Activated CD8-positive, alpha-beta memory T cell treated with anti-CD3 and anti-CD28 coated beads, Interleukin-2, amount 50 U/mL, for 24 hours (primary cell): ENCODE data around the gene ACTR3.

Experiments used
- DNase-seq: peaks from one replicate; pipeline ENCODE4 v3.0.0-alpha.2; 2020; ENCODE audit errors: extremely low read depth

Gene ACTR3

DNA sequence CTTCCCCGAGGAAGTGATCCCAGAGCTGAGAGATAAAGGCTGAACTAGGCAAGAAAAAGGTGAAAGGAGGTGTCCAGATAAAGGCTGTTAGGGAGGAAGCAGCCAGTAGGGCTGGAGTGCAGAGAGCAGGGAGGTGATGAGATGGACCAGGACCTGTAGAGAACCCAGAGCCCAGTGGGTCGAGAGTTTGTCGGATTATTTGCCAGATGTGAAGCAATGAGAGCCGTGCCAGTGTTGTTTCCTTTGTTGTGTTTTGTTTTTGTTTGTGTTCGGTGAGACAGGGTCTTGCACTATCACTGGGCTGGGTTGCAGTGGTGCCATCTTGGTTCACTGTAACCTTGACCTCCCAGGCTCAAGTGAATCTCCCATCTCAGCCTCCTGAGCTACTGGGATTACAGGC, 111.3 kb downstream of the ACTR3 start:
- no peak for DNase-seq

DNA sequence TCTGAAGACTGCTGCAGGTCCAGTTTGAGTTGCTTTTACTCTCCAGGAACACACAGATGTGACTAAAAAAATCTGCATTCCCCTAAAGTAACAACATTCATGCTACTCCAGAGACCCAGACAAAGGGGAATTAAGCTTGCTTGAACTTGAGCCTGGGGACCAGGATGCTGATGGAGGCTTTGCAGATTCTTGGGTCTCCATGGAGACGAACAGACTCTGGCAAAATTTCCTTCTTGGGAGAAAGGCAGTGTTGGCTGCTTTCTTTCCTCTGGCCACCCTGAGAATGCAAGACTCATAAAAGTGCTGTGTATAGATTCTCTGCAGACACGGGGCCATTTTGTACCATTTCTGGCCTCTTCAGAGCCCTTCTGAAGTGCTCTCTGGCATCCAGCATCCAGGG, 112.0 kb downstream of the ACTR3 start:
- no peak for DNase-seq

DNA sequence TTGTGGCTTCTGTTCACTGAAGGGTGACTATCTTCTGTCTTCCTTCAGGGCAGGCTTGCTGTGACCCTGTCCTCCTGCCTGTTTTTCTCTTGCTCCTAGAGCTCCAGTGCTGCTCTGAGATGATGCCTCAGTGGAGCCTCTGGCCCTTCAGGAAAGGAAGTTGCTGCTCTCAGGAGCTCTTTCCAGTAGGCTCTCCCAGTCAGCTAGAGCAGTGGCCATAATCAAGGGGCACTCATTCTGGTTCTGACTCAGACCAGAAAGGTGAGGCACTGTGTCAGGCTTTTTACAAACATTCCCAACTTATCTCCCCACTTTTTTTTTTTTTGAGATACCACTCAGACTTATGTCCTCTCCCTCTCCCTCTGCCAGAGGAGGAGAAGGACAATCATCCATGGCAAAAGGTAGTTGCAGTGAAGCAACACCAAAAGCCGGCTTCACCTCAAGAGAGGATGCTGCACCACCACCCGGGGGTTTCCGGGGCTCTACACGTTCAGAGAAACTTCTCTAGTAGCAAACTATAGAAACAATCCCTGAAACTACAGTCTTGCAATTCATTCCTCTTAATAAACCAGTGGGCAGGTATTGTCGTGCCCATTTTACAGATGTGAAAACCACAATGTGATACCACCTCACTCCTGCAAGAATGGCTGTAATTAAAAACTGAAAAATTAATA, 115.4 kb downstream of the ACTR3 start:
- DNase-seq: no peak

DNA sequence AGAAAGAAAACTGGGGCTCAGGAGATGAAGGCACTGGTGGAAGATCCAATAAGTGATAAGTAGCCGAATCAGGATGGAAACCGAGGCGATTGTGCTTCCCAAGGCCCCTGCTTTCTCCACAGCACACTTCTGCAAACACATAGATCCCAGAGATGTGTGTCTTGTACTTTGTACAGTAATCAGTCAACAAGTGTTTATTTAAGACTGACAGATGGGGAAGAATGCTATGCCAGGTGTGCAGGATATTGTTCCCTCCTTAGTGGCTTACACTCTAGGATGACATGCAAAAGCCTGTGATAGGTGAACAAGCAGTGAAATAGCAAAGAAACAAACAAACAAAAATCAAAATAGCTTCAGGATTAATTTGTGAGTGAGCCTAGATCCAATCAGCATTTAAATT, 116.6 kb downstream of the ACTR3 start:
- DNase-seq: no peak

DNA sequence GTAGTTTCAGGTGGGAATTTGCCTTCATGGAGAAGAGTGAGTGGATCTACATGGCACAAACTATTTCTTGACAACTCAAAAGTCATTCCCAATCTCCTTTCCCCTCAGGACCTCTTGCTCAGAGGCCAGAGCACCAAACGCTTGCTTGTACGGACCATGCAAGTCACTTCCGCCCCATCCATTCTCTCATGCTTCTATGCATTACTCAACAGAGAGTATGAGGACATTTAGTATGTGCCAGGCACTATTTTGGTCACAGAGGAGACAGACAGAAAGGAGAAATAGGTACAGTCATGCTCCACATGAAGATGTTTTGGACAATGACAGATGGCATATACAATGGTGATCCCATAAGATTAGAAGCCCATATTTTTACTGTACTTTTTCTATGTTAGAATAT, 117.5 kb downstream of the ACTR3 start:
- no peak for DNase-seq

DNA sequence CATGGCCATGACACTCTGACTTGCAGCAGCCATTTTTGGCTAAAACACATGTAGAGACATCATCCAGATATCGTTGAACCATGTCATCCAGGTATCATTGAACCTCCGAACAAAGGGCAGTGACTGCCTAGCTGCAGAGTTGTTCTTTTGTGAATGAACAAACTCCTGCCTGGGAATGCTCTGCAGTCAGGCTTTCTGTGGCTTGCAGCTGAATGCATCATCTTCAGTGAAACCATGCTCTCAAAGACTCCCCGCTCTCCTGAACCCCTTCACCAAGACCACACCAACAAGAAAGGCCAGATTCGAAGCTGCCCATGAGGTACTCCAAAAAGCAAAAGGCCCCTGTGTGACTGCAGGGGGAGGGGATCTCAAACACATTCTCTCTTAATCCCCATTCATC, 118.8 kb downstream of the ACTR3 start:
- DNase-seq: no peak

DNA sequence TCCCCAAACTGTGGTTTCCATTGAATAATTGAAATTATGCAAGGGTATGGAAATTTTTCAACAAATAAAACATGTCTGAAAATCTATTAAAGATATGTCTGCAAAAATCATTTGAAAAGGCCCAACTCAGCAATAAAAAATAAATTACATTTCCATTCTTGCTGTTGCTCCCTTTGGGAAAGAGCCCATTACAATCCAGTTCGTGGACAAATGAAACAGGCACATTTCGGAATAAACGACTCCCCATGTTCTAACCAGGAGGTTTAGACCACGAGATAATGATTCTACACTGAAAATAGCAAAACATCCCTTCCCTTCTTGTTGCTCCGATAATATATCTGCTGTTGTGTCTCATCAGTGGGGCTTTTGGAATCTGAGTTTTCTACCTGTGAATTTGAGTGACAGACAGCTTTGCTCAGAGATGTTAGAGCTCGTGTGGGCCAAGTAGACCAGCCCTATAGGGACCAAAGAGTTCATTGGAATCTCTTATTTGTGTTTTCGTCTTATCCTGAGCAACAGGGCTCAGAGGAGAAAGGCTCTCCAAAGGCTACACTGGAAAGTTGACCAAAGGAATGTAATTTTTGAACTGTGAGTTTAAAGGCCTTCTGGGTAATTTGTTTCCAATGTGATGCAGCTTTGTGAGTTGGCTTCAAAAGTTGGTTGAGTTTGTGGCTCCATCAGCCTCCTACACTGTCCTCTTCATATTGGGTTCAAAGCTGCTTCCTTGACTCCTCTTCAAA, 119.5 kb downstream of the ACTR3 start:
- no peak for DNase-seq

DNA sequence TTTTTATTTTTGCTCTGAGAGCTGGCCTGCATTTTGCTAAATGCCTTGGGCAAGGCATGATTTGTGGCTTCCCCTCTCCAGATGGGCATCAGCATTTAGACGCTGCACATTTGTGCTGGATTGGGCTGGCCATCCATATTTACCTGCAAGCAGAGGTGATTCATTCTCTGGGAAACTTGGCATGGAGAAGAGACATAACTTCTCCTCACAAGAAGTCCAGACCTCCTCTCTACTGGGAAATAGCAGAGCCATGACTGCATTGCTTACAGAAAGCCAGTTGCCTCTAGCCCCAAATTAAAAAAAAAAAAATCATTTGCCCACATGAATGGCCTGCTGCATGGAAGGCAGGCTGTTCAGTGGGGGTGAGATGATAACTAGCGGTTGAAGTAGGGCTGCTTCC, 120.1 kb downstream of the ACTR3 start:
- DNase-seq: no peak

DNA sequence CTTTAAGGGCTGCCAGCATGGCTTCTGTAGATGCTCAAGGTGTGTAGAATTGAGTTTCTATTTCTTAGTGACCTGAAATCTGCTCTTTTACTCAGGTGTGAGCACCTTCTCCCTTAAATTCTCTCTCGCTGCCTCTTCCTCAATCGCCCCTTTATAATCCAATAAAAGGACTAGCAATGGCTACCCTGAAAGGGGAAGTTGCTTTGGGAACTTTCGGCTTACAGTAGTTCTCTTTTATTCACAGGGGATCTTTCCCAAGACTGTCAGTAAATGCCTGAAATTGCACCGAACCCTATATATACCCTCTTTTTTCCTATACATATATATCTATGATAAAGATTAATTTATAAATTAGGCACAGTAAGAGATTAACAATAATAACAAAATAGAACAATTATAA, 121.8 kb downstream of the ACTR3 start:
- no peak for DNase-seq
